ENCODE data around the gene MRPL46. TPM values are rescaled to one million over a fixed set of nuclear protein-coding genes. Genes with fewer than 3 reads are reported as not detected.

MRPL46 gene
- 25.7 and 32.7 TPM in 2 replicates for total RNA-seq (2021)
- Bru-seq, nascent RNA, result percentile 81 among the genes with signal in this experiment
- percentile 78 among the genes with signal in this experiment for BruChase-seq, experiment 1, labeled RNA remaining after a 2-hour chase
- percentile 79 among the genes with signal in this experiment for BruChase-seq, experiment 2, labeled RNA remaining after a 6-hour chase
- long read RNA-seq, transcript MRPL46-201 (4 exons, 1,019 nt), result major isoform, 82 of 90 reads
- long read RNA-seq, partial matches to known transcripts, result 0 of 90 reads
- long read RNA-seq, other reads (novel, unspliced or antisense), result 6 of 90 reads

GRCh38 chr15:88467073-88467934, at the start of gene MRPL46, which contains the start of gene MRPS11:
MRPL46 (minus strand) TSS chr15:88467388; CDS start chr15:88467377, 11 bp downstream.
MRPS11 (plus strand) TSS chr15:88467708; CDS start chr15:88467718, 10 bp downstream.
- H3K27ac ChIP-seq, result peak within 1 kb of the TSS; percentile 86
- H3K4me1 ChIP-seq (replicated peaks; ENCODE audit: insufficient read depth), result peaks cover 24% of the 10 kb centered on the region
- H3F3A ChIP-seq (ENCODE audit: insufficient read depth, low read depth), result peaks cover 15% of the 10 kb centered on the region
- H3K4me3 ChIP-seq, result peak within 1 kb of the TSS; percentile 87
- H3K9me2 ChIP-seq (ENCODE audit: insufficient read depth), result no peaks in the 10 kb centered on the region
- DNase-seq, result peak; percentile 71 to 81
- CTCF ChIA-PET, result no interaction called here
- no TSS peak for BruUV-seq (replicated peaks)
- no peaks in the 10 kb centered on the region; the same call in 1 of the 2 replicates for H4K20me1 ChIP-seq (ENCODE audit: insufficient read depth)
- peak within 1 kb of the TSS; percentile 87 for H3K4me2 ChIP-seq
- H3K27me3 ChIP-seq (ENCODE audit: insufficient read depth, low read depth), result no peaks in the 10 kb centered on the region
- POLR2A ChIA-PET (ENCODE audit: unreplicated experiment), result interaction anchor here (0.6 to 0.7 kb wide), 5 partner anchors 171 to 1045 kb away, joined by 3 to 7 read pairs (median 3); no protein-coding TSS in a partner anchor
- peaks cover 44% of the 10 kb centered on the region for H3K79me2 ChIP-seq (ENCODE audit: low read depth)
- TF ChIP-seq CTCF (conservative IDR thresholded peaks at IDR 0.05), result no peak
- TF ChIP-seq EZH2 (IDR thresholded peaks at IDR 0.05; ENCODE audit: low read depth), result no peak
- no peaks in the 10 kb centered on the region for H3K9me3 ChIP-seq (ENCODE audit: insufficient read depth, low read depth)
- peak within 1 kb of the TSS; percentile 98 for H2AFZ ChIP-seq
- intact Hi-C loops (cut with micrococcal nuclease; ENCODE audit: unreplicated experiment), result loop anchor here (2.0 kb wide), 2 partner anchors 79 to 147 kb away; partner anchors contain the start of gene DET1
- 0 out of 2 replicates have a peak, but pooled peaks cover 10% of the 10 kb centered on the region for H3K36me3 ChIP-seq (ENCODE audit: low read depth)

GRCh38 chr15:88513195-88513594, 46.0 kb upstream of the MRPL46 start:
- Histone ChIP-seq H2AFZ (no peak overlapping the region), H3F3A (ENCODE audit: insufficient read depth, low read depth) (no peaks in the 10 kb centered on the region), H3K27ac (no peak overlapping the region), H3K4me1 (replicated peaks; ENCODE audit: insufficient read depth) (no peaks in the 10 kb centered on the region), H4K20me1 (ENCODE audit: insufficient read depth) (no peaks in the 10 kb centered on the region), H3K4me3 (no peak overlapping the region), H3K36me3 (ENCODE audit: low read depth) (no peaks in the 10 kb centered on the region), H3K9me2 (ENCODE audit: insufficient read depth) (no peaks in the 10 kb centered on the region), H3K4me2 (no peak overlapping the region), H3K79me2 (ENCODE audit: low read depth) (no peaks in the 10 kb centered on the region), H3K9me3 (ENCODE audit: insufficient read depth, low read depth) (no peaks in the 10 kb centered on the region), H3K27me3 (ENCODE audit: insufficient read depth, low read depth) (no peaks in the 10 kb centered on the region)
- CTCF ChIA-PET, result no interaction called here
- POLR2A ChIA-PET (ENCODE audit: unreplicated experiment), result no interaction called here
- DNase-seq, result no peak
- intact Hi-C loops (cut with micrococcal nuclease; ENCODE audit: unreplicated experiment), result no loop called here
- TF ChIP-seq CTCF (conservative IDR thresholded peaks at IDR 0.05), result no peak
- TF ChIP-seq EZH2 (IDR thresholded peaks at IDR 0.05; ENCODE audit: low read depth), result no peak
- BruUV-seq (replicated peaks), result no TSS peak

- no TSS peak for BruUV-seq (replicated peaks)
- Histone ChIP-seq H3K4me3 (no peak overlapping the region), H3K9me2 (ENCODE audit: insufficient read depth) (no peaks in the 10 kb centered on the region)
Observed at GRCh38 chr15:88512601-88513000, 45.4 kb upstream of the MRPL46 start.

More at GRCh38 chr15:88512601-88513000, 45.4 kb upstream of the MRPL46 start:
- H3K27me3 ChIP-seq (ENCODE audit: insufficient read depth, low read depth), result no peaks in the 10 kb centered on the region
- no peak overlapping the region for H2AFZ ChIP-seq
- no peak overlapping the region for H3K27ac ChIP-seq
- intact Hi-C loops (cut with micrococcal nuclease; ENCODE audit: unreplicated experiment), result no loop called here
- H3K4me1 ChIP-seq (replicated peaks; ENCODE audit: insufficient read depth), result no peaks in the 10 kb centered on the region
- TF ChIP-seq EZH2 (IDR thresholded peaks at IDR 0.05; ENCODE audit: low read depth), result no peak
- no peak for TF ChIP-seq CTCF (conservative IDR thresholded peaks at IDR 0.05)
- H3K4me2 ChIP-seq, result no peak overlapping the region
- POLR2A ChIA-PET (ENCODE audit: unreplicated experiment), result no interaction called here
- CTCF ChIA-PET, result no interaction called here
- H3K9me3 ChIP-seq (ENCODE audit: insufficient read depth, low read depth), result no peaks in the 10 kb centered on the region
- H4K20me1 ChIP-seq (ENCODE audit: insufficient read depth), result no peaks in the 10 kb centered on the region
- no peak for DNase-seq
- H3F3A ChIP-seq (ENCODE audit: insufficient read depth, low read depth), result no peaks in the 10 kb centered on the region
- no peaks in the 10 kb centered on the region for H3K36me3 ChIP-seq (ENCODE audit: low read depth)
- no peaks in the 10 kb centered on the region for H3K79me2 ChIP-seq (ENCODE audit: low read depth)

All from PC-9 (cell line).